ENCODE measurements around the gene ATP1A4.

ATP1A4 gene

GRCh38 chr1:160137216-160137862 lies 14.1 kb upstream of the ATP1A4 start:
- ChIA-PET POLR2A (no interaction called here), CTCF (interaction anchor here (0.6 to 0.9 kb wide), 3 partner anchors 12 to 797 kb away, joined by 3 to 4 read pairs (median 3); no protein-coding TSS in a partner anchor)
- H3K27ac ChIP-seq (ENCODE audit: extremely low read depth, low read depth, low read length) = no peak overlapping the region
- no peaks in the 10 kb centered on the region for H3K9me3 ChIP-seq (ENCODE audit: control insufficient read depth, insufficient read depth, low read depth, low read length)
- no peaks in the 10 kb centered on the region for H3K4me1 ChIP-seq (ENCODE audit: control insufficient read depth, insufficient read depth, low read length)
- no peak overlapping the region for H3K4me3 ChIP-seq (ENCODE audit: low read depth, low read length)
- no peaks in the 10 kb centered on the region for H3K36me3 ChIP-seq (ENCODE audit: control insufficient read depth in 2 of 2, insufficient read depth in 1 of 2, low read length in 2 of 2)
- TF ChIP-seq ZNF362 (tag by site-specific recombination; IDR thresholded peaks at IDR 0.05) = no peak
- no peak for TF ChIP-seq ZBTB10 (tag by site-specific recombination; IDR thresholded peaks at IDR 0.05)
- TF ChIP-seq PRDM4 (tag by site-specific recombination; IDR thresholded peaks at IDR 0.05) = no peak
- no peak for TF ChIP-seq ZNF248 (tag by site-specific recombination; IDR thresholded peaks at IDR 0.05)
- no peak for TF ChIP-seq REPIN1 (tag by site-specific recombination; IDR thresholded peaks at IDR 0.05; ENCODE audit: low read depth)
- TF ChIP-seq ZSCAN23 (tag by site-specific recombination; IDR thresholded peaks at IDR 0.05) = no peak
- TF ChIP-seq ZNF37A (tag by site-specific recombination; IDR thresholded peaks at IDR 0.05) = no peak
- TF ChIP-seq BCL11A (tag by site-specific recombination; IDR thresholded peaks at IDR 0.05; ENCODE audit: low read depth) = no peak
- TF ChIP-seq ZNF391 (tag by site-specific recombination; IDR thresholded peaks at IDR 0.05; ENCODE audit: borderline replicate concordance, low read depth) = no peak
- no peak for TF ChIP-seq KLF17 (tag by site-specific recombination; IDR thresholded peaks at IDR 0.05)
- no peak for TF ChIP-seq ZNF112 (tag by site-specific recombination; IDR thresholded peaks at IDR 0.05)
- no peak for TF ChIP-seq ZNF202 (tag by site-specific recombination; IDR thresholded peaks at IDR 0.05; ENCODE audit: borderline replicate concordance)
- TF ChIP-seq ZNF660 (tag by site-specific recombination; IDR thresholded peaks at IDR 0.05) = no peak
- no peak for TF ChIP-seq YY1 (tag by site-specific recombination; IDR thresholded peaks at IDR 0.05)
- TF ChIP-seq ZNF610 (tag by site-specific recombination; IDR thresholded peaks at IDR 0.05; ENCODE audit: borderline replicate concordance) = no peak
- no peak for TF ChIP-seq ZNF423 (tag by site-specific recombination; IDR thresholded peaks at IDR 0.05)
- no peak for TF ChIP-seq ZNF449 (tag by site-specific recombination; IDR thresholded peaks at IDR 0.05)
- no peak for TF ChIP-seq ZIC2 (tag by site-specific recombination; IDR thresholded peaks at IDR 0.05)
